Measurements from ENCODE around the gene HSD17B7.

The HSD17B7 gene

GRCh38 chr1:162847839-162848453 lies 57.4 kb downstream of the HSD17B7 start:
- no peak overlapping the region for H3K27ac ChIP-seq
- H3K36me3 ChIP-seq (replicated peaks) = no peaks in the 10 kb centered on the region
- H3K27me3 ChIP-seq (replicated peaks) = no peaks in the 10 kb centered on the region
- in situ Hi-C loops (cut with HindIII; ENCODE audit: low pct_ligation_motif_present, low sequenced_read_pairs) = loop anchor here (25.0 kb wide), 1 partner anchor 339 kb away; no protein-coding TSS in a partner anchor
- DNase-seq = peak; percentile 68
- no peak overlapping the region for H3K4me3 ChIP-seq (ENCODE audit: low read depth, low read length)
- peak; percentile 87 for TF ChIP-seq CTCF (IDR thresholded peaks at IDR 0.05; ENCODE audit: low read depth, low read length, missing control alignments)

- DNase-seq = no peak
- Histone ChIP-seq H3K36me3 (replicated peaks) (no peaks in the 10 kb centered on the region), H3K4me3 (ENCODE audit: low read depth, low read length) (no peak overlapping the region), H3K27me3 (replicated peaks) (no peaks in the 10 kb centered on the region), H3K27ac (no peak overlapping the region)
- in situ Hi-C loops (cut with HindIII; ENCODE audit: low pct_ligation_motif_present, low sequenced_read_pairs) = loop anchor here (25.0 kb wide), 2 partner anchors 338 to 463 kb away; partner anchors contain the start of gene NUF2
- no peak for TF ChIP-seq CTCF (IDR thresholded peaks at IDR 0.05; ENCODE audit: low read depth, low read length, missing control alignments)
Observed at GRCh38 chr1:162849711-162850110, 59.2 kb downstream of the HSD17B7 start.

- Histone ChIP-seq H3K27ac (no peak overlapping the region), H3K36me3 (replicated peaks) (no peaks in the 10 kb centered on the region), H3K4me3 (ENCODE audit: low read depth, low read length) (no peak overlapping the region), H3K27me3 (replicated peaks) (no peaks in the 10 kb centered on the region)
- no peak for DNase-seq
- in situ Hi-C loops (cut with HindIII; ENCODE audit: low pct_ligation_motif_present, low sequenced_read_pairs) = loop anchor here (25.0 kb wide), 1 partner anchor 461 kb away; the partner anchor contains the start of gene NUF2
- TF ChIP-seq CTCF (IDR thresholded peaks at IDR 0.05; ENCODE audit: low read depth, low read length, missing control alignments) = no peak
Observed at GRCh38 chr1:162851341-162851740, 60.8 kb downstream of the HSD17B7 start.

- DNase-seq = peak; percentile 90
- in situ Hi-C loops (cut with HindIII; ENCODE audit: low pct_ligation_motif_present, low sequenced_read_pairs) = loop anchor here (25.0 kb wide), 1 partner anchor 458 kb away; the partner anchor contains the start of gene NUF2
- Histone ChIP-seq H3K4me3 (ENCODE audit: low read depth, low read length) (no peak overlapping the region), H3K27ac (peak overlapping the region; percentile 99), H3K27me3 (replicated peaks) (no peaks in the 10 kb centered on the region), H3K36me3 (replicated peaks) (no peaks in the 10 kb centered on the region)
- peak; percentile 86 for TF ChIP-seq CTCF (IDR thresholded peaks at IDR 0.05; ENCODE audit: low read depth, low read length, missing control alignments)
Observed at GRCh38 chr1:162854245-162854882, 63.9 kb downstream of the HSD17B7 start.

GRCh38 chr1:162855461-162856150 lies 65.1 kb downstream of the HSD17B7 start:
- Histone ChIP-seq H3K27ac (peak overlapping the region; percentile 99), H3K27me3 (replicated peaks) (no peaks in the 10 kb centered on the region), H3K4me3 (ENCODE audit: low read depth, low read length) (no peak overlapping the region), H3K36me3 (replicated peaks) (no peaks in the 10 kb centered on the region)
- TF ChIP-seq CTCF (IDR thresholded peaks at IDR 0.05; ENCODE audit: low read depth, low read length, missing control alignments) = no peak
- DNase-seq = peak; percentile 60
- in situ Hi-C loops (cut with HindIII; ENCODE audit: low pct_ligation_motif_present, low sequenced_read_pairs) = loop anchor here (25.0 kb wide), 1 partner anchor 457 kb away; the partner anchor contains the start of gene NUF2
